Glutamatergic neuron (in vitro differentiated cells): ENCODE measurements around the gene HMGXB4. TPM values are rescaled to one million over a fixed set of nuclear protein-coding genes. Genes with fewer than 3 reads are reported as not detected.

ENCODE experiments used
- DNase-seq: peaks from one replicate; pipeline ENCODE4 v3.0.0; 2022
- H3K27ac Mint-ChIP-seq: one replicate; pipeline ENCODE4 v1.8.0; 2020; ENCODE audit warnings: mild to moderate bottlenecking, mixed read lengths, inconsistent platforms; ENCODE audit not compliant: unreplicated experiment
- H3K27me3 Mint-ChIP-seq: one replicate; pipeline ENCODE4 v1.8.0; 2020; ENCODE audit warnings: mild to moderate bottlenecking, moderate library complexity, mixed read lengths, inconsistent platforms; ENCODE audit not compliant: unreplicated experiment
- H3K36me3 Mint-ChIP-seq: one replicate; pipeline ENCODE4 v1.8.0; 2020; ENCODE audit warnings: mild to moderate bottlenecking, mixed read lengths, inconsistent platforms; ENCODE audit not compliant: unreplicated experiment
- H3K4me1 Mint-ChIP-seq: one replicate; pipeline ENCODE4 v1.8.0; 2020; ENCODE audit warnings: mild to moderate bottlenecking, low read depth, mixed read lengths, inconsistent platforms; ENCODE audit not compliant: unreplicated experiment
- H3K4me3 Mint-ChIP-seq: one replicate; pipeline ENCODE4 v1.8.0; 2020; ENCODE audit warnings: mild to moderate bottlenecking, mixed read lengths, inconsistent platforms; ENCODE audit not compliant: unreplicated experiment
- H3K9me3 Mint-ChIP-seq: one replicate; pipeline ENCODE4 v1.8.0; 2020; ENCODE audit warnings: mild to moderate bottlenecking, moderate library complexity, mixed read lengths, inconsistent platforms; ENCODE audit not compliant: unreplicated experiment
- CTCF ChIP-seq: fragments of 200-600 bp; sonication (generic); IDR thresholded peaks from one replicate; pipeline ENCODE4 v1.5.0; 2021; ENCODE audit not compliant: partially characterized antibody, unreplicated experiment
- total RNA-seq: library from RNA; stranded (reverse); fragmentation: NEBNext Ultra II Directional; extraction: Animal tissue kit (Norgen Biotek cat#: 25700); gene quantifications from one replicate; pipeline ENCODE4 v1.2.1, GENCODE V29; 2021; ENCODE audit not compliant: unreplicated experiment

The HMGXB4 gene
- total RNA-seq, 1 donor from 2014 or later, result 14.4 TPM

GRCh38 chr22:35220221-35220620 lies 37.1 kb upstream of the HMGXB4 start:
- Mint-ChIP-seq H3K4me3 (no peak overlapping the region), H3K4me1 (no peaks in the 10 kb centered on the region), H3K27ac (no peak overlapping the region), H3K9me3 (no peaks in the 10 kb centered on the region), H3K27me3 (no peaks in the 10 kb centered on the region), H3K36me3 (no peaks in the 10 kb centered on the region)
- no peak for TF ChIP-seq CTCF
- DNase-seq, result no peak

GRCh38 chr22:35225010-35225409 lies 32.3 kb upstream of the HMGXB4 start:
- no peaks in the 10 kb centered on the region for H3K4me1 Mint-ChIP-seq
- no peak overlapping the region for H3K4me3 Mint-ChIP-seq
- no peak for TF ChIP-seq CTCF
- no peaks in the 10 kb centered on the region for H3K9me3 Mint-ChIP-seq
- H3K27ac Mint-ChIP-seq, result no peak overlapping the region
- no peaks in the 10 kb centered on the region for H3K36me3 Mint-ChIP-seq
- no peak for DNase-seq
- H3K27me3 Mint-ChIP-seq, result peaks cover 3% of the 10 kb centered on the region

GRCh38 chr22:35226958-35227647 lies 30.2 kb upstream of the HMGXB4 start:
- Mint-ChIP-seq H3K27me3 (peaks cover 3% of the 10 kb centered on the region), H3K36me3 (no peaks in the 10 kb centered on the region), H3K4me1 (no peaks in the 10 kb centered on the region), H3K9me3 (no peaks in the 10 kb centered on the region), H3K27ac (no peak overlapping the region), H3K4me3 (no peak overlapping the region)
- no peak for DNase-seq
- TF ChIP-seq CTCF, result no peak

DNA sequence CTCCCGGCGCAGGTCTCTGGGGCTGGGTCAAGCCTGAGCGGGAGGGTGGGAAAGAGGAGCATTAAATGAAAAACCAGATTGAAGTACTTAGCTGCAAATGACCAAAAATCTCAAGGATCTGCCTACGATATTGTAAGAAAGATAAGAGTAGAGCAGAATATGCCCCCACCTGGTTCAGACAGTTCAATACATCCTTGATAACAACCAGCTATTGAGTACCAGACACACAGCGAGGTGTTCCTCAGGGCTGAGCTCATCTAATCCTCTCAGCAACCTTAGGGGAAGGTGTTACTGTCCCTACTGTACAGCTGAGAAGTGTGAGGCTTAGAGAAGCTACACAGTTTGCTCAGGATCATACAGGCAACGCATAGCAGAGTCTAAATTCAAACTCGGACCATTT lies 27.4 kb upstream of the HMGXB4 start:
- TF ChIP-seq CTCF, result no peak
- no peak for DNase-seq
- Mint-ChIP-seq H3K4me1 (no peaks in the 10 kb centered on the region), H3K27me3 (peaks cover 5% of the 10 kb centered on the region), H3K9me3 (no peaks in the 10 kb centered on the region), H3K4me3 (no peak overlapping the region), H3K36me3 (no peaks in the 10 kb centered on the region), H3K27ac (no peak overlapping the region)

- Mint-ChIP-seq H3K9me3 (no peaks in the 10 kb centered on the region), H3K4me3 (no peak overlapping the region), H3K4me1 (no peaks in the 10 kb centered on the region), H3K36me3 (no peaks in the 10 kb centered on the region), H3K27ac (no peak overlapping the region), H3K27me3 (peaks cover 5% of the 10 kb centered on the region)
- DNase-seq, result no peak
- TF ChIP-seq CTCF, result no peak
Measured at GRCh38 chr22:35230417-35230816, 26.9 kb upstream of the HMGXB4 start.
